Natural killer cell (primary cell): ENCODE measurements around the gene ACAP1. TPM values are rescaled to one million over a fixed set of nuclear protein-coding genes. Genes with fewer than 3 reads are reported as not detected.

ENCODE experiments used
- ATAC-seq, 3 donors: fragments of 150-1000 bp in 2 of 3; fragments of 200-7000 bp in 1 of 3; cut with Tn5 transposase; 1 replicate in 1 of 3; 2 replicates in 2 of 3; pipeline ENCODE4 v1.10.0; 2021; ENCODE audit warnings: mild to moderate bottlenecking in 2 of 3, moderate library complexity in 2 of 3
- DNase-seq, 2 donors: peaks; one replicate each; pipeline versions ENCODE4 v3.0.0 to v3.0.0-alpha.2; 2013 to 2021; ENCODE audit warnings: mixed read lengths in 1 of 2
- H3K27ac ChIP-seq: one replicate; pipeline ENCODE4 v1.5.1; 2013; ENCODE audit warnings: mild to moderate bottlenecking, low read length
- H3K27me3 ChIP-seq: one replicate; pipeline ENCODE4 v1.6.1; 2013; ENCODE audit warnings: low read length; ENCODE audit not compliant: control insufficient read depth, insufficient read depth
- H3K36me3 ChIP-seq: one replicate; pipeline ENCODE4 v1.6.1; 2013; ENCODE audit warnings: low read length; ENCODE audit not compliant: control insufficient read depth, insufficient read depth
- H3K4me1 ChIP-seq: one replicate; pipeline ENCODE4 v1.6.1; 2013; ENCODE audit warnings: low read length; ENCODE audit not compliant: control insufficient read depth, insufficient read depth
- H3K4me3 ChIP-seq: one replicate; pipeline ENCODE4 v1.5.1; 2013; ENCODE audit warnings: low read length
- H3K9me3 ChIP-seq: one replicate; pipeline ENCODE4 v1.6.1; 2013; ENCODE audit warnings: low read length; ENCODE audit not compliant: control insufficient read depth, insufficient read depth
- H3K27ac Mint-ChIP-seq, 2 donors: one replicate each; pipeline ENCODE4 v1.8.0; 2022; ENCODE audit warnings: mild to moderate bottlenecking in 2 of 2, mixed read lengths in 2 of 2, moderate library complexity in 1 of 2
- H3K27me3 Mint-ChIP-seq, 2 donors: one replicate each; pipeline ENCODE4 v1.8.0; 2022; ENCODE audit warnings: low read depth in 2 of 2, mixed read lengths in 2 of 2
- H3K36me3 Mint-ChIP-seq: one replicate; pipeline ENCODE4 v1.8.0; 2022; ENCODE audit warnings: mixed read lengths
- H3K4me1 Mint-ChIP-seq, 2 donors: one replicate each; pipeline ENCODE4 v1.8.0; 2022; ENCODE audit warnings: mixed read lengths in 2 of 2
- H3K4me3 Mint-ChIP-seq: one replicate; pipeline ENCODE4 v1.8.0; 2022; ENCODE audit warnings: mild to moderate bottlenecking, moderate library complexity, mixed read lengths
- H3K9me3 Mint-ChIP-seq, 2 donors: one replicate each; pipeline ENCODE4 v1.8.0; 2022; ENCODE audit warnings: mixed read lengths in 2 of 2
- WGBS: methylation state at CpG from one replicate; pipeline ENCODE4 v1.1.7; 2013; ENCODE audit warnings: missing lambda C conversion rate; ENCODE audit not compliant: insufficient coverage; 5-methylcytosine and 5-hydroxymethylcytosine counted together
- intact Hi-C: fragments of 100-400 bp; cut with micrococcal nuclease; formaldehyde crosslinking; loops from one replicate; pipeline ENCODE4 v1.14.2; 2022
- total RNA-seq, 4 donors: library from RNA; stranded (reverse); fragments of 120-200 nt in 1 of 4; gene quantifications; one replicate each; pipeline versions ENCODE4 v1.2.3 to v1.2.4, GENCODE V29; 2013 to 2022
- TF ChIP-seq, protein P1 (sequence below): fragments of 200-600 bp; IDR thresholded peaks from one replicate; pipeline ENCODE4 v1.8.0; 2022; ENCODE audit warnings: antibody characterized with exemption

Gene ACAP1
- total RNA-seq, 3 donors from 2014 or later (not counting 1 experiment from before 2014, with no cell fraction given) = 526 to 590 (median 540) TPM

DNA sequence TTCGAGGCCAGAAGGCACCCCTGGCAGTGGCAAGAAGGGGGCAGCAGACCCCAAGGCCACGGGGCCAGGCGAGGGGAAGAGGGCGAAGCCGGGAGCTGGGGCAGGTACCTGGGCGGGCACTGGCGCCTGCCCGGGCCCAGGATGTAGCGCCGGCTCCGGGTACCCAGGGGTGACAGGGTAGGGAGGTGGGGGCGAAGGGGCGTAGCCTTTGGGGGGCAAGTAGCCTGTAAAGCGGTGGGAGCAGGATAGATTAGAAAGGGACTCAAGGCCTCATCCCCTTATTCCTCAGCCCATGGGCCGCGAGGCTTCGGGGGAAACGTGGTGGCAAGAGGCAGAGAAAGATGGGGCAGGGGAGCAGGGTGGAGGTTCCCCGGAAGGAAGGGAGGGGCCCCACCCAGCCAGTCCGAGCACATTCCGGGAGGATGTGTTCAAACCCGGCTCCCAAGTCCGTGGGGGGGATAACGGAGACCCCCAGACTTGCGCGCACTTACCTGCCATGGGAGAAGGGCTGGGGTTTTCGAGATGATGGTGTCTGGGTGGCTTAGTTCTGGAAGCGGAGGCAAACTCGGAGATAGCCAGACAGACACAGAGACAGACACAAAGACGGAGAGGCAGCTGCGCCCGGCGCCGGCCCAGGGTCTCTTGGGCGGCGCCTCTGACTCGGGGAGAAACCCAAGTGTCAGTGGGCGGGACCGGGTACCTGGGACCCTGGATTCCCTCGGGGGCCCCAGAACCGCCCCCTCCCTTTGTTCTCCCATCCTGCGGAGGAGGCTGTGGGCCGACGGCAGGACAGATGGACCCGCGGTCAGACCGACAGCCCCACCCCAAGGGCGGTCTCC is 57.5 kb downstream of the ACAP1 start:
- peaks cover 9 to 20% of the 10 kb centered on the region in 2 donors for H3K4me1 Mint-ChIP-seq
- intact Hi-C loops = loop anchor here (1.0 kb wide), 1 partner anchor 10 kb away; the partner anchor contains the start of gene TMEM256
- Histone ChIP-seq H3K9me3 (no peaks in the 10 kb centered on the region), H3K27me3 (no peaks in the 10 kb centered on the region), H3K4me3 (peak overlapping the region; percentile 93), H3K27ac (peak overlapping the region; percentile 64), H3K36me3 (peaks cover 37% of the 10 kb centered on the region), H3K4me1 (peaks cover 20% of the 10 kb centered on the region)
- H3K4me3 Mint-ChIP-seq = peak overlapping the region; percentile 95
- H3K9me3 Mint-ChIP-seq = no peaks in the 10 kb centered on the region
- WGBS = 6% methylated on average over 48 of the region's 48 CpGs
- DNase-seq (peak in 1 of 2 donors; percentile 87), ATAC-seq (peak; percentile 68 to 75 (median 69))
- no peaks in the 10 kb centered on the region for H3K27me3 Mint-ChIP-seq
- H3K36me3 Mint-ChIP-seq = no peaks in the 10 kb centered on the region
- TF ChIP-seq, protein P1, sequence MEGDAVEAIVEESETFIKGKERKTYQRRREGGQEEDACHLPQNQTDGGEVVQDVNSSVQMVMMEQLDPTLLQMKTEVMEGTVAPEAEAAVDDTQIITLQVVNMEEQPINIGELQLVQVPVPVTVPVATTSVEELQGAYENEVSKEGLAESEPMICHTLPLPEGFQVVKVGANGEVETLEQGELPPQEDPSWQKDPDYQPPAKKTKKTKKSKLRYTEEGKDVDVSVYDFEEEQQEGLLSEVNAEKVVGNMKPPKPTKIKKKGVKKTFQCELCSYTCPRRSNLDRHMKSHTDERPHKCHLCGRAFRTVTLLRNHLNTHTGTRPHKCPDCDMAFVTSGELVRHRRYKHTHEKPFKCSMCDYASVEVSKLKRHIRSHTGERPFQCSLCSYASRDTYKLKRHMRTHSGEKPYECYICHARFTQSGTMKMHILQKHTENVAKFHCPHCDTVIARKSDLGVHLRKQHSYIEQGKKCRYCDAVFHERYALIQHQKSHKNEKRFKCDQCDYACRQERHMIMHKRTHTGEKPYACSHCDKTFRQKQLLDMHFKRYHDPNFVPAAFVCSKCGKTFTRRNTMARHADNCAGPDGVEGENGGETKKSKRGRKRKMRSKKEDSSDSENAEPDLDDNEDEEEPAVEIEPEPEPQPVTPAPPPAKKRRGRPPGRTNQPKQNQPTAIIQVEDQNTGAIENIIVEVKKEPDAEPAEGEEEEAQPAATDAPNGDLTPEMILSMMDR = no peak
- peak overlapping the region; percentile 91 for H3K27ac Mint-ChIP-seq

DNA sequence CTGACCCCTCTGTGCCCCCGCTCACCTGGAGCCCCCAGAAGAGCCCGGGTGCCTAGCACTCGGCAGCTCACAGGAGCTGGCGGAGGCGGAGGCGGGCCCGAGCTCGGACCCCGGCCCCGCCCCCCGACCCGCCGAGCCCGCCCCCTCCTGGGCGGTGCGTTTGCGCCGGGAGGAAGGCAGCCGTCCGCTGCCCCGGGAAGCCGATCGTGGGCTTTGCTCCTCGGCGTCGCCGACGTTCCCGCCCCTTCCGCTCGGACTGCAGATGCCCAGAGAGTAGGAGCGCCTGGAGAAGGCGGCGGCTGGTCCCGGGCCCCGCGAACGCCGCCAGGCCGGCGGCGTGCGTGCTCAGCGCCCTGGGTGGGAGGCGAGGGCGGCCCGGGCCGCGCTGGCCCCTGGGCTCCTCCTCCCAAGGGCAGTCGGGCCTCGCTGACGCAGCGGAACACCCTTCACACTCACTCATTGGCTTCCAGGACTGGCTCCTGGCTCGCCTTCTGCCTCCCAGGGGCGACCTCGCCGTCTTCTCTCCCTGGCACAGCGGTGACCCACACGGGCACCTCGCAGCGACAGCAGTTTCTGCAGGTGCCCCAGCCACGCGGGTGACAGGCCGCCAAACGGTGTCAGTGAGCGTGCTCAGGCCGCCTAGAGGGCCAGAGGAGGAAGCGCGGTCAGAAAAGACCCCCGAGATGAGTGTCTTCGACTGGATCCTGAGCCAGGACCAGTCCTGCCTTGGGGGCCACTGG is 58.3 kb downstream of the ACAP1 start, which contains the start of gene PLSCR3:
TSS of gene PLSCR3 (minus strand) at position 74 of the 740 bp plus-strand sequence. CDS start 415 bp downstream, outside the sequence.
- TF ChIP-seq, protein P1 = no peak

DNA sequence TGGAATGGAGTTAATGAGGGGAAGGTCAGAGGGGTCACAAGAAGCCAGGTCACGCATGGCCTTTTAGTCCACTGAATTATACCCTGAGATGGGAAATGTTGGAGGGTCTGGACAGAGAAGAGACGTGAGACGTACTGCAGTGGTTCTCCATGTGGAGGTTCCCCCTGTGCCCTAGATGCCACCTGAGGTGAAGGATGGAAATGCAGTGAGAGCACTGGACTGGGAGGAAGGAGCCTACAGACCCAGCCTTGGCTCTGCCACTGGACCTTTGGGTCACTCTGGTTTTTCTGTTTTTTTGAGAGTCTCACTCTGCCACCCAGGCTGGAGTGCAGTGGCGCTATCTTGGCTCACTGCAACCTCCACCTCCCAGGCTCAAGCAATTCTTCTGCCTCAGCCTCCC is 59.8 kb downstream of the ACAP1 start:
- H3K27me3 Mint-ChIP-seq = no peaks in the 10 kb centered on the region
- no peak for DNase-seq
- no peak overlapping the region for H3K4me3 Mint-ChIP-seq
- Histone ChIP-seq H3K4me3 (no peak overlapping the region), H3K27me3 (no peaks in the 10 kb centered on the region), H3K27ac (no peak overlapping the region), H3K9me3 (no peaks in the 10 kb centered on the region), H3K4me1 (peaks cover 20% of the 10 kb centered on the region), H3K36me3 (peaks cover 15% of the 10 kb centered on the region)
- H3K9me3 Mint-ChIP-seq = no peaks in the 10 kb centered on the region
- H3K27ac Mint-ChIP-seq = no peak overlapping the region
- no peaks in the 10 kb centered on the region for H3K36me3 Mint-ChIP-seq
- H3K4me1 Mint-ChIP-seq = peaks cover 9 to 15% of the 10 kb centered on the region in 2 donors
- TF ChIP-seq, protein P1 = no peak
- no peak for ATAC-seq
- intact Hi-C loops = no loop called here
- 96% methylated on average over 4 of the region's 4 CpGs for WGBS

More for the DNA sequence above, 58.3 kb downstream of the ACAP1 start, which contains the start of gene PLSCR3:
- intact Hi-C loops = loop anchor here (1.0 kb wide), 1 partner anchor 10 kb away; the partner anchor contains the start of gene TMEM256
- no peaks in the 10 kb centered on the region for H3K9me3 Mint-ChIP-seq
- H3K27ac Mint-ChIP-seq = peak within 1 kb of the TSS; percentile 91
- no peaks in the 10 kb centered on the region for H3K9me3 ChIP-seq
- peak within 1 kb of the TSS; percentile 76 for H3K27ac ChIP-seq
- ATAC-seq (peak; percentile 88 to 96 (median 89)), DNase-seq (peak; percentile 86 to 88)
- under 1% methylated on average over 71 of the region's 71 CpGs for WGBS
- peak within 1 kb of the TSS; percentile 93 for H3K4me3 ChIP-seq
- peaks cover 29% of the 10 kb centered on the region for H3K36me3 ChIP-seq
- H3K4me1 Mint-ChIP-seq = peaks cover 9 to 20% of the 10 kb centered on the region in 2 donors
- H3K4me1 ChIP-seq = peaks cover 20% of the 10 kb centered on the region
- H3K27me3 Mint-ChIP-seq = no peaks in the 10 kb centered on the region
- H3K27me3 ChIP-seq = no peaks in the 10 kb centered on the region
- H3K36me3 Mint-ChIP-seq = no peaks in the 10 kb centered on the region
- peak within 1 kb of the TSS; percentile 96 for H3K4me3 Mint-ChIP-seq
